H9 (cell line): ENCODE data around the gene TRAPPC2B. TPM values are rescaled to one million over a fixed set of nuclear protein-coding genes. Genes with fewer than 3 reads are reported as not detected.

Source experiments
- DNase-seq: peaks from one replicate; pipeline ENCODE4 v3.0.0-alpha.2; 2017
- H2AFZ ChIP-seq: one replicate; pipeline ENCODE4 v1.6.1; 2013; ENCODE audit warnings: mild to moderate bottlenecking, low read length, control low read depth, moderate library complexity
- H2AK5ac ChIP-seq: 2 replicates; pipeline ENCODE4 v1.6.1; 2013; ENCODE audit warnings: low read length, control low read depth, mixed read lengths; ENCODE audit not compliant: insufficient read length
- H2BK120ac ChIP-seq: one replicate; pipeline ENCODE4 v1.6.1; 2013; ENCODE audit warnings: low read depth, mild to moderate bottlenecking, low read length, control low read depth, inconsistent platforms; ENCODE audit not compliant: poor library complexity, severe bottlenecking
- H2BK12ac ChIP-seq: 2 replicates; pipeline ENCODE4 v1.6.1; 2013; ENCODE audit warnings: low read length, control low read depth, mixed read lengths, low read depth; ENCODE audit not compliant: insufficient read length
- H2BK15ac ChIP-seq: 2 replicates; pipeline ENCODE4 v1.6.1; 2013; ENCODE audit warnings: low read depth, low read length, control low read depth
- H2BK20ac ChIP-seq: one replicate; pipeline ENCODE4 v1.6.1; 2013; ENCODE audit warnings: low read depth, mild to moderate bottlenecking, low read length, control low read depth, inconsistent platforms; ENCODE audit not compliant: poor library complexity, severe bottlenecking
- H2BK5ac ChIP-seq: 2 replicates; pipeline ENCODE4 v1.6.1; 2013; ENCODE audit warnings: low read length, control low read depth, mixed read lengths; ENCODE audit not compliant: insufficient read length
- H3K14ac ChIP-seq: 2 replicates; pipeline ENCODE4 v1.6.1; 2013; ENCODE audit warnings: low read length, control low read depth; ENCODE audit not compliant: insufficient read depth
- H3K18ac ChIP-seq: 2 replicates; pipeline ENCODE4 v1.6.1; 2013; ENCODE audit warnings: low read depth, mild to moderate bottlenecking, mixed read lengths, low read length, control low read depth; ENCODE audit not compliant: insufficient read length
- H3K23ac ChIP-seq: 2 replicates; pipeline ENCODE4 v1.6.1; 2013; ENCODE audit warnings: low read length, control low read depth, mixed read lengths, low read depth; ENCODE audit not compliant: insufficient read length
- H3K23me2 ChIP-seq: 2 replicates; pipeline ENCODE4 v1.6.1; 2013; ENCODE audit warnings: low read depth, mild to moderate bottlenecking, mixed read lengths, low read length, control low read depth; ENCODE audit not compliant: insufficient read length, poor library complexity, severe bottlenecking
- H3K27ac ChIP-seq: 2 replicates; pipeline ENCODE4 v1.5.1; 2013; ENCODE audit warnings: low read length, control low read depth, mixed read lengths, low read depth; ENCODE audit not compliant: insufficient read length
- H3K27me3 ChIP-seq: 2 replicates; pipeline ENCODE4 v1.6.1; 2013; ENCODE audit warnings: low read length, control low read depth, inconsistent platforms; ENCODE audit not compliant: insufficient read depth
- H3K4ac ChIP-seq: 2 replicates; pipeline ENCODE4 v1.6.1; 2013; ENCODE audit warnings: low read depth, mild to moderate bottlenecking, control low read depth, inconsistent platforms, low read length, moderate library complexity
- H3K4me1 ChIP-seq: 2 replicates; pipeline ENCODE4 v1.6.1; 2013; ENCODE audit warnings: low read length, control low read depth, inconsistent platforms; ENCODE audit not compliant: insufficient read depth
- H3K4me2 ChIP-seq: 2 replicates; pipeline ENCODE4 v1.6.1; 2013; ENCODE audit warnings: low read length, control low read depth, mixed read lengths; ENCODE audit not compliant: insufficient read length, insufficient read depth
- H3K56ac ChIP-seq: 2 replicates; pipeline ENCODE4 v1.6.1; 2013; ENCODE audit warnings: low read depth, mild to moderate bottlenecking, mixed read lengths, low read length, control low read depth; ENCODE audit not compliant: insufficient read length
- H3K79me1 ChIP-seq: 2 replicates; pipeline ENCODE4 v1.6.1; 2013; ENCODE audit warnings: low read depth, mild to moderate bottlenecking, moderate library complexity, low read length, control low read depth, inconsistent platforms; ENCODE audit not compliant: insufficient read depth, poor library complexity, severe bottlenecking
- H3K79me2 ChIP-seq: 2 replicates; pipeline ENCODE4 v1.6.1; 2013; ENCODE audit warnings: low read length, control low read depth, inconsistent platforms; ENCODE audit not compliant: insufficient read depth
- H3K9ac ChIP-seq: 2 replicates; pipeline ENCODE4 v1.6.1; 2013; ENCODE audit warnings: low read length, control low read depth, mixed read lengths; ENCODE audit not compliant: insufficient read length; ENCODE audit errors: extremely low read depth
- H3K9me3 ChIP-seq: one replicate; pipeline ENCODE4 v1.6.1; 2013; ENCODE audit warnings: low read depth, low read length, inconsistent platforms; ENCODE audit not compliant: control insufficient read depth
- H3T11ph ChIP-seq: one replicate; pipeline ENCODE4 v1.6.1; 2013; ENCODE audit warnings: mild to moderate bottlenecking, low read length, control low read depth, inconsistent platforms
- H4K20me1 ChIP-seq: one replicate; pipeline ENCODE4 v1.6.1; 2013; ENCODE audit not compliant: control insufficient read depth, insufficient read length, insufficient read depth
- H4K5ac ChIP-seq: 2 replicates; pipeline ENCODE4 v1.6.1; 2013; ENCODE audit warnings: low read depth, mild to moderate bottlenecking, mixed read lengths, low read length, control low read depth; ENCODE audit not compliant: insufficient read length
- H4K8ac ChIP-seq: replicated peaks from 2 replicates; pipeline ENCODE4 v1.6.1; 2013; ENCODE audit warnings: low read length, control low read depth, mixed read lengths, low read depth; ENCODE audit not compliant: insufficient read length
- H4K91ac ChIP-seq: 2 replicates; pipeline ENCODE4 v1.6.1; 2013; ENCODE audit warnings: low read depth, mild to moderate bottlenecking, moderate library complexity, mixed read lengths, low read length, control low read depth; ENCODE audit not compliant: insufficient read length
- H3K27ac Mint-ChIP-seq, 3 experiments: 2 replicates in 2 of 3; 3 replicates in 1 of 3; pipeline ENCODE4 v1.8.0; 2020 to 2021; ENCODE audit warnings: mixed read lengths in 3 of 3, mild to moderate bottlenecking in 1 of 3, moderate library complexity in 1 of 3
- H3K27me3 Mint-ChIP-seq: 2 replicates; pipeline ENCODE4 v1.8.0; 2021; ENCODE audit warnings: low read depth, mild to moderate bottlenecking, moderate library complexity, mixed read lengths
- H3K36me3 Mint-ChIP-seq, 3 experiments: 2 replicates in 2 of 3; 3 replicates in 1 of 3; pipeline ENCODE4 v1.8.0; 2020 to 2021; ENCODE audit warnings: low read depth in 3 of 3, mixed read lengths in 3 of 3; ENCODE audit not compliant: insufficient read depth in 1 of 3
- H3K4me1 Mint-ChIP-seq, 2 experiments: 2 replicates each; pipeline ENCODE4 v1.8.0; 2020; ENCODE audit warnings: mixed read lengths in 2 of 2
- H3K4me3 Mint-ChIP-seq, 2 experiments: 2 replicates in 1 of 2; 3 replicates in 1 of 2; pipeline ENCODE4 v1.8.0; 2020 to 2021; ENCODE audit warnings: mild to moderate bottlenecking in 2 of 2, mixed read lengths in 2 of 2, moderate library complexity in 1 of 2
- H3K9me3 Mint-ChIP-seq, 2 experiments: 2 replicates in 1 of 2; 3 replicates in 1 of 2; pipeline ENCODE4 v1.8.0; 2020; ENCODE audit warnings: mild to moderate bottlenecking in 2 of 2, mixed read lengths in 2 of 2, moderate library complexity in 1 of 2
- CTCF ChIP-seq: fragments of 200-600 bp; sonication (generic); conservative IDR thresholded peaks from 3 replicates; pipeline ENCODE4 v1.8.0; 2021; ENCODE audit warnings: antibody characterized with exemption, mild to moderate bottlenecking
- WGBS: extraction: QIAGEN DNeasy Blood & Tissue Kit; methylation state at CpG from one replicate; pipeline ENCODE4 v1.1.7; 2013; ENCODE audit warnings: missing lambda C conversion rate, low lambda C conversion rate, mixed read lengths; ENCODE audit not compliant: insufficient read length; ENCODE audit errors: extremely low coverage; 5-methylcytosine and 5-hydroxymethylcytosine counted together
- total RNA-seq: library from RNA; stranded (reverse); gene quantifications from 2 replicates; pipeline ENCODE4 v1.2.1, GENCODE V29; 2021

TRAPPC2B gene
- total RNA-seq, 1 experiment from 2014 or later: 12.4 TPM

GRCh38 chr19:57321116-57321515, 42.2 kb upstream of the TRAPPC2B start:
- Histone ChIP-seq H3K14ac (no peak overlapping the region; the same call in 1 of the 2 replicates), H4K8ac (no peak overlapping the region), H3K9me3 (no peaks in the 10 kb centered on the region), H3K23me2 (no peaks in the 10 kb centered on the region), H3K18ac (no peak overlapping the region), H4K91ac (no peak overlapping the region), H2BK120ac (no peak overlapping the region), H3K4me2 (peak overlapping the region; percentile 81), H3T11ph (no peak overlapping the region), H3K27ac (no peak overlapping the region), H2BK12ac (no peak overlapping the region), H4K20me1 (no peaks in the 10 kb centered on the region), H2BK5ac (no peak overlapping the region), H3K79me1 (no peaks in the 10 kb centered on the region), H2AFZ (no peak overlapping the region), H3K9ac (peak overlapping the region; percentile 75), H3K4ac (no peak overlapping the region), H3K23ac (no peak overlapping the region), H3K56ac (no peak overlapping the region), H2AK5ac (no peak overlapping the region), H4K5ac (no peak overlapping the region), H2BK20ac (no peak overlapping the region), H2BK15ac (no peak overlapping the region), H3K4me1 (no peaks in the 10 kb centered on the region), H3K79me2 (peaks cover 2% of the 10 kb centered on the region; the same call in 1 of the 2 replicates), H3K27me3 (no peaks in the 10 kb centered on the region)
- H3K27ac Mint-ChIP-seq: peak overlapping the region; percentile 50 to 96 (median 84)
- no CpG with 5 or more reads among the region's 8 CpGs for WGBS
- H3K4me1 Mint-ChIP-seq: peaks cover 23 to 31% of the 10 kb centered on the region in 2 experiments
- H3K9me3 Mint-ChIP-seq: no peaks in the 10 kb centered on the region
- H3K4me3 Mint-ChIP-seq: peak overlapping the region; percentile 80 to 90
- no peak for DNase-seq
- peaks cover 5 to 22% (median 19%) of the 10 kb centered on the region in 3 experiments for H3K36me3 Mint-ChIP-seq
- no peak for TF ChIP-seq CTCF
- peaks cover 6% of the 10 kb centered on the region for H3K27me3 Mint-ChIP-seq
